K562 (cell line): ENCODE data around the gene FHIT. TPM values are rescaled to one million over a fixed set of nuclear protein-coding genes. Genes with fewer than 3 reads are reported as not detected.

Experiments
- ARHGAP35 ChIP-seq: fragments of 450-650 bp; IDR thresholded peaks from 2 replicates; pipeline ENCODE4 v1.6.1; 2018; ENCODE audit not compliant: partially characterized antibody
- CBFA2T2 ChIP-seq: fragments of 450-650 bp; conservative IDR thresholded peaks from 2 replicates; pipeline ENCODE4 v1.6.1; 2017; ENCODE audit warnings: mild to moderate bottlenecking
- CREBBP ChIP-seq: IDR thresholded peaks from one replicate; pipeline ENCODE4 v1.6.1; 2012; ENCODE audit warnings: low read depth, mild to moderate bottlenecking, control low read depth, inconsistent platforms, low read length
- ELF4 ChIP-seq: fragments of 450-650 bp; formaldehyde crosslinking; IDR thresholded peaks from 2 replicates; pipeline ENCODE4 v1.4.0; 2022; ENCODE audit warnings: missing genetic modification characterization
- EP300 ChIP-seq: IDR thresholded peaks from 2 replicates; pipeline ENCODE4 v1.6.1; 2012; ENCODE audit warnings: low read length, improper control_type of control experiment
- LCOR ChIP-seq: sonication (generic); formaldehyde crosslinking; IDR thresholded peaks from 2 replicates; pipeline ENCODE4 v1.8.0; 2022; ENCODE audit warnings: mild to moderate bottlenecking, missing genetic modification reagents
- MAFG ChIP-seq: fragments of 450-650 bp; conservative IDR thresholded peaks from 2 replicates; pipeline ENCODE4 v1.6.1; 2016; ENCODE audit warnings: missing genetic modification characterization, missing compliant biosample characterization
- MED1 ChIP-seq: sonication (generic); formaldehyde crosslinking; IDR thresholded peaks from 2 replicates; pipeline ENCODE4 v1.8.1; 2023; ENCODE audit warnings: missing genetic modification reagents, borderline replicate concordance
- MTA2 ChIP-seq: fragments of 450-650 bp; IDR thresholded peaks from 2 replicates; pipeline ENCODE4 v1.6.1; 2016; ENCODE audit warnings: low read depth
- MTA3 ChIP-seq: fragments of 450-650 bp; formaldehyde crosslinking; IDR thresholded peaks from 2 replicates; pipeline ENCODE4 v1.6.1; 2017; ENCODE audit warnings: mild to moderate bottlenecking, borderline replicate concordance
- MXD1 ChIP-seq: fragments of 250-450 bp; sonication (Bioruptor Pico); IDR thresholded peaks from 2 replicates; pipeline ENCODE4 v1.8.0; 2021; ENCODE audit warnings: borderline replicate concordance, mild to moderate bottlenecking, moderate library complexity; ENCODE audit not compliant: poor library complexity, severe bottlenecking
- RB1 ChIP-seq: fragments of 450-650 bp; IDR thresholded peaks from 2 replicates; pipeline ENCODE4 v1.6.1; 2017; ENCODE audit warnings: low read depth, mild to moderate bottlenecking
- RBBP5 ChIP-seq: fragments of 200-600 bp; sonication (generic); IDR thresholded peaks from 2 replicates; pipeline ENCODE4 v1.6.1; 2012; ENCODE audit warnings: borderline replicate concordance, mild to moderate bottlenecking, low read length, control low read depth, inconsistent platforms; ENCODE audit not compliant: insufficient read depth, poor library complexity, severe bottlenecking
- RBM17 ChIP-seq: fragments of 200-400 bp; formaldehyde crosslinking; IDR thresholded peaks from 2 replicates; pipeline ENCODE4 v1.6.1; 2017; ENCODE audit warnings: low read depth, mild to moderate bottlenecking, low read length, borderline replicate concordance
- RFX1 ChIP-seq: fragments of 450-650 bp; IDR thresholded peaks from 2 replicates; pipeline ENCODE4 v1.6.1; 2016; ENCODE audit warnings: mild to moderate bottlenecking, moderate library complexity
- SRSF3 ChIP-seq: fragments of 200-400 bp; formaldehyde crosslinking; IDR thresholded peaks from 2 replicates; pipeline ENCODE4 v1.6.1; 2016; ENCODE audit warnings: mild to moderate bottlenecking, low read length, moderate library complexity; ENCODE audit not compliant: insufficient read depth
- THRA ChIP-seq: fragments of 450-650 bp; IDR thresholded peaks from 2 replicates; pipeline ENCODE4 v1.6.1; 2017; ENCODE audit warnings: mild to moderate bottlenecking, moderate library complexity
- ZKSCAN1 ChIP-seq: fragments of 150-350 bp; IDR thresholded peaks from 2 replicates; pipeline ENCODE4 v1.6.1; 2016; ENCODE audit warnings: low read depth, low read length
- ZNF668 ChIP-seq: fragments of 250-450 bp; sonication (Bioruptor Pico); IDR thresholded peaks from 2 replicates; pipeline ENCODE4 v1.8.0; 2022; ENCODE audit warnings: mild to moderate bottlenecking, inconsistent platforms
- ZSCAN32 ChIP-seq: fragments of 450-650 bp; formaldehyde crosslinking; IDR thresholded peaks from 2 replicates; pipeline ENCODE4 v1.4.0; 2020; ENCODE audit warnings: mild to moderate bottlenecking, moderate library complexity
- polyA plus RNA-seq, 8 experiments: library from polyadenylated mRNA; depleted of rRNA in 4 of 8; stranded (reverse) in 5 of 8; unstranded in 3 of 8; fragments of >200 nt; fragmentation: Nextera tagmentation in 2 of 8; fragmentation: Illumina TruSeq in 1 of 8; extraction: Ambion mirVana in 2 of 8; extraction: Trizol in 1 of 8; gene quantifications; 2 replicates each; pipeline versions ENCODE4 v1.2.1 to v1.2.3, GENCODE V29; 2011 to 2014; ENCODE audit warnings: inconsistent platforms in 1 of 8, missing spikeins in 1 of 8
- total RNA-seq, 7 experiments: library from RNA; depleted of rRNA in 6 of 7; stranded (reverse); fragments of >200 nt in 6 of 7; fragmentation: Illumina TruSeq in 2 of 7; extraction: Trizol in 2 of 7; gene quantifications; 2 replicates each; pipeline versions ENCODE4 v1.2.1 to v1.2.3, GENCODE V29; 2011 to 2021; ENCODE audit warnings: low replicate concordance in 1 of 7
- TF ChIP-seq, protein P1 (sequence below): fragments of 450-650 bp; IDR thresholded peaks from 2 replicates; pipeline ENCODE4 v1.6.1; 2016; ENCODE audit warnings: antibody characterized with exemption
- TF ChIP-seq, protein P2 (sequence below): fragments of 450-650 bp; formaldehyde crosslinking; IDR thresholded peaks from 2 replicates; pipeline ENCODE4 v1.4.0; 2022; ENCODE audit warnings: missing genetic modification characterization
- TF ChIP-seq, protein P3 (sequence below), 2 experiments: IDR thresholded peaks; 2 replicates each; pipeline ENCODE4 v1.6.1; 2011; ENCODE audit warnings: borderline replicate concordance in 1 of 2, control low read depth in 1 of 2, low read depth in 1 of 2, low read length in 1 of 2, mild to moderate bottlenecking in 1 of 2, mixed read lengths in 1 of 2, moderate library complexity in 1 of 2; ENCODE audit not compliant: insufficient read depth in 1 of 2, insufficient read length in 1 of 2, poor library complexity in 1 of 2, severe bottlenecking in 1 of 2; ENCODE audit errors: extremely low read depth in 1 of 2

The FHIT gene
- total and polyA plus RNA-seq, 9 of the 15 experiments (the other 6 are each of a cell fraction or from before 2014, with no cell fraction given): 1.7 to 9.1 (median 4.3) TPM

DNA sequence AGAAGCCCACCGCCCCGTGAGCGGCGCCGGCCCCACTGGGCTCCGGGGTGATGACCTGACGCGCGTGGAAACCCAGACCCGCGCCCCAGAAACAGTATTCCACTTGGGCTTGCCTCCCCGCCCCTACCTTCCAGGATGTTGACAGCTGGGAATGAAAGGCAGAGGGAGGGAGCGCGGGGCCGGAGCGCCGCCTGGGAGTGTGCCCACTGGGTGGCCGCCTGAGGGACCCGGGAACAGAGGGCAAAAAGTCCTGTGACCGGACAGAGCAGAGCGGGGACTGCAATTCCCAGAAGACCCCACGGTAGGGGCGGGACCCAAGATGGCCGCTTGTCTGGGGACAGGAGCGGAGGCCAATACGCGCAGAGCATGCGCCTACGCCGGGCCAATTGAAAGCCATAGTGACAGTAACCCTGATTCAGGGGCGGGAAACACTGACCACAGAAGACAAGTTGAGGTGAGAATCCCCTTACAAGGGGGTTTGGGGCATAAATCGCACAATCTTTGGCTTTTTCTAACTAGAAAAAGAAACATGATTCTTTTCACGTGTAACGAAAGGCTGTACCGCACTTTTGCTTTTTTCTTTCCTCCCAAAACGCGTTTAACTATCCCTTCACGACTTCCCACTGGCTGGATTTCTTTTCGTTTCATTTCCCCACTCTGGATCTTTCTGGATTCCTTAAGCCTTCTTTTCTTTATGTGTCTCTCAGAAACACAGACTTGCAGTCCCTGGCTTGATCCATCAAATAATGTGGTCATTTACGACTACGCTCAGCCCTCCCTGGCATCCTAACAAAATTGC lies at the start of gene FHIT (continued):
- TF ChIP-seq, protein P1, sequence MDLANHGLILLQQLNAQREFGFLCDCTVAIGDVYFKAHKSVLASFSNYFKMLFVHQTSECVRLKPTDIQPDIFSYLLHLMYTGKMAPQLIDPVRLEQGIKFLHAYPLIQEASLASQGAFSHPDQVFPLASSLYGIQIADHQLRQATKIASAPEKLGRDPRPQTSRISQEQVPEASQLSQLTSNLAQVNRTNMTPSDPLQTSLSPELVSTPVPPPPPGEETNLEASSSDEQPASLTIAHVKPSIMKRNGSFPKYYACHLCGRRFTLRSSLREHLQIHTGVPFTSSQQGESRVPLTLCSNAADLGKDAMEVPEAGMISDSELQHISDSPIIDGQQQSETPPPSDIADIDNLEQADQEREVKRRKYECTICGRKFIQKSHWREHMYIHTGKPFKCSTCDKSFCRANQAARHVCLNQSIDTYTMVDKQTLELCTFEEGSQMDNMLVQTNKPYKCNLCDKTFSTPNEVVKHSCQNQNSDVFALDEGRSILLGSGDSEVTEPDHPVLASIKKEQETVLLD: no peak
- no peak for TF ChIP-seq RBM17
- TF ChIP-seq ZKSCAN1: no peak
- no peak for TF ChIP-seq EP300
- TF ChIP-seq RBBP5: no peak
- no peak for TF ChIP-seq LCOR (CRISPR knock-in tag)
- no peak for TF ChIP-seq MTA2
- no peak for TF ChIP-seq MXD1 (CRISPR knock-in tag)
- no peak for TF ChIP-seq SRSF3
- no peak for TF ChIP-seq THRA
- TF ChIP-seq, protein P2, sequence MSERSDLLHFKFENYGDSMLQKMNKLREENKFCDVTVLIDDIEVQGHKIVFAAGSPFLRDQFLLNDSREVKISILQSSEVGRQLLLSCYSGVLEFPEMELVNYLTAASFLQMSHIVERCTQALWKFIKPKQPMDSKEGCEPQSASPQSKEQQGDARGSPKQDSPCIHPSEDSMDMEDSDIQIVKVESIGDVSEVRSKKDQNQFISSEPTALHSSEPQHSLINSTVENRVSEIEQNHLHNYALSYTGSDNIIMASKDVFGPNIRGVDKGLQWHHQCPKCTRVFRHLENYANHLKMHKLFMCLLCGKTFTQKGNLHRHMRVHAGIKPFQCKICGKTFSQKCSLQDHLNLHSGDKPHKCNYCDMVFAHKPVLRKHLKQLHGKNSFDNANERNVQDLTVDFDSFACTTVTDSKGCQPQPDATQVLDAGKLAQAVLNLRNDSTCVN: no peak
- no peak for TF ChIP-seq ELF4 (CRISPR knock-in tag)
- TF ChIP-seq ARHGAP35: no peak
- TF ChIP-seq ZNF668 (CRISPR knock-in tag): no peak
- TF ChIP-seq MTA3: no peak; the same call in 1 of the 2 replicates
- no peak for TF ChIP-seq MAFG (tag)
- TF ChIP-seq RFX1: peak; percentile 80
- no peak for TF ChIP-seq ZSCAN32 (CRISPR knock-in tag)
- TF ChIP-seq, protein P3, sequence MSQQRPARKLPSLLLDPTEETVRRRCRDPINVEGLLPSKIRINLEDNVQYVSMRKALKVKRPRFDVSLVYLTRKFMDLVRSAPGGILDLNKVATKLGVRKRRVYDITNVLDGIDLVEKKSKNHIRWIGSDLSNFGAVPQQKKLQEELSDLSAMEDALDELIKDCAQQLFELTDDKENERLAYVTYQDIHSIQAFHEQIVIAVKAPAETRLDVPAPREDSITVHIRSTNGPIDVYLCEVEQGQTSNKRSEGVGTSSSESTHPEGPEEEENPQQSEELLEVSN (IDR thresholded peaks at IDR 0.05; ENCODE audit: borderline replicate concordance in 1 of 2, extremely low read depth in 1 of 2, insufficient read depth in 1 of 2, insufficient read length in 1 of 2, low read depth in 1 of 2, low read length in 1 of 2, poor library complexity in 1 of 2, severe bottlenecking in 1 of 2): peak; percentile 72 to 76
- 0 out of 2 replicates have a peak, but pooled peaks have one; percentile 46 for TF ChIP-seq RB1
- TF ChIP-seq MED1: no peak
- TF ChIP-seq CREBBP: no peak
- no peak for TF ChIP-seq CBFA2T2
